CD4-positive, alpha-beta T cell (primary cell): ENCODE results near the gene UCN2. TPM values are rescaled to one million over a fixed set of nuclear protein-coding genes. Genes with fewer than 3 reads are reported as not detected.

Source experiments
- ATAC-seq: fragments of 200-7000 bp; cut with Tn5 transposase; one replicate; pipeline ENCODE4 v1.10.0; 2022; ENCODE audit warnings: mild to moderate bottlenecking; ENCODE audit not compliant: poor library complexity
- CTCF ChIA-PET: fragments of 350-600 bp; sonication (Branson Sonifier 250); formaldehyde crosslinking; loops from one replicate; lab custom pipeline; 2021; ENCODE audit warnings: antibody characterized with exemption, inconsistent platforms; lab: Charles Lee
- POLR2A ChIA-PET: fragments of 350-600 bp; sonication (Branson Sonifier 250); formaldehyde crosslinking; loops from one replicate; lab custom pipeline; 2021; ENCODE audit warnings: antibody characterized with exemption, inconsistent platforms; lab: Charles Lee
- DNase-seq, 14 experiments: peaks; one replicate each; pipeline ENCODE4 v3.0.0-alpha.2; 2013 to 2020; ENCODE audit warnings: mixed read lengths in 2 of 14
- H3K27ac ChIP-seq, 2 donors: one replicate each; pipeline versions ENCODE4 v1.5.1 to v1.7.0; 2013; ENCODE audit warnings: low read length in 2 of 2, low read depth in 1 of 2, mild to moderate bottlenecking in 1 of 2
- H3K27me3 ChIP-seq, 2 experiments: 1 replicate in 1 of 2; 2 replicates in 1 of 2; pipeline versions ENCODE4 v1.6.1 to v1.7.0; 2013; ENCODE audit warnings: low read length in 2 of 2, control low read depth in 1 of 2, mild to moderate bottlenecking in 1 of 2, moderate library complexity in 1 of 2; ENCODE audit not compliant: insufficient read depth in 2 of 2, control insufficient read depth in 1 of 2
- H3K36me3 ChIP-seq: one replicate; pipeline ENCODE4 v1.6.1; 2013; ENCODE audit warnings: low read length, control low read depth; ENCODE audit not compliant: insufficient read depth
- H3K4me1 ChIP-seq: one replicate; pipeline ENCODE4 v1.6.1; 2013; ENCODE audit warnings: low read length, control low read depth; ENCODE audit not compliant: insufficient read depth
- H3K4me3 ChIP-seq: one replicate; pipeline ENCODE4 v1.5.1; 2013; ENCODE audit warnings: mild to moderate bottlenecking, low read length, moderate library complexity
- H3K9me3 ChIP-seq, 2 experiments: 1 replicate in 1 of 2; 2 replicates in 1 of 2; pipeline versions ENCODE4 v1.6.1 to v1.7.0; 2013; ENCODE audit warnings: low read length in 2 of 2, mild to moderate bottlenecking in 2 of 2, control low read depth in 1 of 2, moderate library complexity in 1 of 2; ENCODE audit not compliant: control insufficient read depth in 1 of 2, insufficient read depth in 1 of 2
- H3K27ac Mint-ChIP-seq: one replicate; pipeline ENCODE4 v1.8.0; 2020; ENCODE audit warnings: mixed read lengths
- H3K27me3 Mint-ChIP-seq: one replicate; pipeline ENCODE4 v1.8.0; 2021; ENCODE audit warnings: mixed read lengths
- H3K36me3 Mint-ChIP-seq: one replicate; pipeline ENCODE4 v1.8.0; 2021; ENCODE audit warnings: low read depth, mixed read lengths
- H3K4me1 Mint-ChIP-seq: one replicate; pipeline ENCODE4 v1.8.0; 2021; ENCODE audit warnings: low read depth, mixed read lengths
- H3K4me3 Mint-ChIP-seq: one replicate; pipeline ENCODE4 v1.8.0; 2020; ENCODE audit warnings: mild to moderate bottlenecking, mixed read lengths
- H3K9me3 Mint-ChIP-seq: one replicate; pipeline ENCODE4 v1.8.0; 2020; ENCODE audit warnings: mixed read lengths
- intact Hi-C, 2 experiments: fragments of 100-400 bp; cut with DNase I in 1 of 2; cut with micrococcal nuclease in 1 of 2; formaldehyde crosslinking; loops; one replicate each; pipeline versions ENCODE4 v1.15.1 to v1.9.0; 2023 to 2025; cut with DNase I, micrococcal nuclease
- polyA plus RNA-seq, 2 donors: library from polyadenylated mRNA; unstranded; fragments of 120-200 nt; gene quantifications; one replicate each; pipeline ENCODE4 v1.2.1, GENCODE V29; 2013
- total RNA-seq, 174 experiments: library from RNA in 2 of 174; stranded (reverse) in 2 of 174; gene quantifications; one replicate each; pipeline ENCODE4 v1.2.3 and lab custom pipeline; 2021 to 2026
- TF ChIP-seq, protein P1 (sequence below): fragments of 200-600 bp; IDR thresholded peaks from one replicate; pipeline ENCODE4 v1.8.0; 2022; ENCODE audit warnings: antibody characterized with exemption, mild to moderate bottlenecking

The UCN2 gene, protein sequence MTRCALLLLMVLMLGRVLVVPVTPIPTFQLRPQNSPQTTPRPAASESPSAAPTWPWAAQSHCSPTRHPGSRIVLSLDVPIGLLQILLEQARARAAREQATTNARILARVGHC
- not detected for total RNA-seq
- polyA plus RNA-seq (2013, experiment 1 of 2): not detected
- not detected for polyA plus RNA-seq (2013, experiment 2 of 2)
- total RNA-seq (lab: John Stamatoyannopoulos, UW): 0 to 0.20 (median 0) reads per million in 172 experiments

DNA sequence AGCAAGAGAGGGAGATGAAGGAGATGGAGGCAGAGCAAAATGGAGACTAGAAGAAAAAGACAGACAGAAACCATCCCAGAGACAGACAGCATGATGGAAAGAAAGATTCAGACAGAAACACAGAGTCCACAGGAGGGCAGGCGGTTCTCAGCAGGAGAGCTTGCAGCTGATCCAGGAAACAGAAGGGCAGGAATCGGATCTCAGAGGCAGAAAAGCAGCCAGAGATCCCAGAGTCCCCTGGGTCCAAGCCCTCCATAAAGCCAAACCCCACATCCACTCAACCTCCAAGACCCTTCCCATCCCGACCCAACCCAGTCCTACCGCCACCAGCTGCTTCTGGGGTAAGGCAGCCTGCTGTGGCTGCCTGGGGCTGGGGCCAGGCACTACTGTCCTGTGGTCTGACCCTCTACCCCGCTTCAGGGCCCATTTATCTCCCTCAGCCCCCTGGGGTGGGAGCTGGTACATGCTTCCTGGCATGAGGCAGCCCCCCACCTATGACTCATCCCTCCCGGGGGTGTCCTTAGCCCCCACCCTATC, at the start of gene UCN2:
Gene UCN2 (minus strand): TSS at position 400 of the 537 bp plus-strand sequence. CDS start 657 bp downstream, outside the sequence.
- ChIA-PET CTCF (no interaction called here), POLR2A (no interaction called here)
- Mint-ChIP-seq H3K36me3 (no peaks in the 10 kb centered on the region), H3K9me3 (no peaks in the 10 kb centered on the region), H3K27ac (no peak within 1 kb of the TSS), H3K4me3 (no peak within 1 kb of the TSS), H3K27me3 (no peaks in the 10 kb centered on the region), H3K4me1 (peaks cover 5% of the 10 kb centered on the region)
- H3K36me3 ChIP-seq: no peaks in the 10 kb centered on the region
- TF ChIP-seq, protein P1, sequence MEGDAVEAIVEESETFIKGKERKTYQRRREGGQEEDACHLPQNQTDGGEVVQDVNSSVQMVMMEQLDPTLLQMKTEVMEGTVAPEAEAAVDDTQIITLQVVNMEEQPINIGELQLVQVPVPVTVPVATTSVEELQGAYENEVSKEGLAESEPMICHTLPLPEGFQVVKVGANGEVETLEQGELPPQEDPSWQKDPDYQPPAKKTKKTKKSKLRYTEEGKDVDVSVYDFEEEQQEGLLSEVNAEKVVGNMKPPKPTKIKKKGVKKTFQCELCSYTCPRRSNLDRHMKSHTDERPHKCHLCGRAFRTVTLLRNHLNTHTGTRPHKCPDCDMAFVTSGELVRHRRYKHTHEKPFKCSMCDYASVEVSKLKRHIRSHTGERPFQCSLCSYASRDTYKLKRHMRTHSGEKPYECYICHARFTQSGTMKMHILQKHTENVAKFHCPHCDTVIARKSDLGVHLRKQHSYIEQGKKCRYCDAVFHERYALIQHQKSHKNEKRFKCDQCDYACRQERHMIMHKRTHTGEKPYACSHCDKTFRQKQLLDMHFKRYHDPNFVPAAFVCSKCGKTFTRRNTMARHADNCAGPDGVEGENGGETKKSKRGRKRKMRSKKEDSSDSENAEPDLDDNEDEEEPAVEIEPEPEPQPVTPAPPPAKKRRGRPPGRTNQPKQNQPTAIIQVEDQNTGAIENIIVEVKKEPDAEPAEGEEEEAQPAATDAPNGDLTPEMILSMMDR: no peak
- no peak for ATAC-seq
- H3K27ac ChIP-seq: no peak within 1 kb of the TSS
- no peak for DNase-seq
- H3K4me3 ChIP-seq: no peak within 1 kb of the TSS
- H3K4me1 ChIP-seq: peaks cover 14% of the 10 kb centered on the region
- intact Hi-C loops: no loop called here
- no peaks in the 10 kb centered on the region for H3K9me3 ChIP-seq
- H3K27me3 ChIP-seq: no peaks in the 10 kb centered on the region

DNA sequence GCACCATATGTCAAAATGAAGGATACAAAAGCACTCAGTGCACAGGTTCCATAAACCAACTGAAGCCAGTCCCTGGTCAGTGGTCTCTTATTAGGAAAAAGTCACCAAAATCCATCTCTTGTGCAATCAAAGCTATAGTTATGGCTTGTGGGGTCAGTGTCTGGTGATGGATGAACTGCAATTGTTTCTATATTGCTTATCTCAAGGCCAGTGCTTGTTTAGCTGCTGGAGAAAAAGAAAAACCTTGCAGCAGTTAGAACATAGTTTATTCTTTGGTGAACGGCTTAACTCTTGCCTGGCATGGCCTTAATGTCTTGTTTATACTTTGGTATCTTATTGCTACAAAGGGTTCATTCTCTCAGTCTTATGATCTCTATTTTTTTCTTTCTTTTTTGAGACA, 48.7 kb upstream of the UCN2 start:
- POLR2A ChIA-PET: interaction anchor here (0.7 to 1.2 kb wide), 2 partner anchors 56 to 1191 kb away, joined by 3 to 4 read pairs; partner anchors contain the start of gene PFKFB4
- no peak overlapping the region for H3K27ac Mint-ChIP-seq
- TF ChIP-seq, protein P1: no peak
- Histone ChIP-seq H3K36me3 (no peaks in the 10 kb centered on the region), H3K27me3 (no peaks in the 10 kb centered on the region), H3K4me3 (no peak overlapping the region), H3K9me3 (peaks cover 4 to 8% of the 10 kb centered on the region in 2 experiments), H3K27ac (no peak overlapping the region), H3K4me1 (peaks cover 22% of the 10 kb centered on the region)
- ATAC-seq (no peak), DNase-seq (no peak)
- peaks cover 21% of the 10 kb centered on the region for H3K4me1 Mint-ChIP-seq
- peak overlapping the region; percentile 60 for H3K4me3 Mint-ChIP-seq
- CTCF ChIA-PET: interaction anchor here (0.7 to 1.2 kb wide), 2 partner anchors 74 to 258 kb away, joined by 3 read pairs; partner anchors contain the start of gene NCKIPSD
- no peaks in the 10 kb centered on the region for H3K27me3 Mint-ChIP-seq
- H3K36me3 Mint-ChIP-seq: peaks cover 21% of the 10 kb centered on the region
- H3K9me3 Mint-ChIP-seq: no peaks in the 10 kb centered on the region
- intact Hi-C loops: no loop called here

DNA sequence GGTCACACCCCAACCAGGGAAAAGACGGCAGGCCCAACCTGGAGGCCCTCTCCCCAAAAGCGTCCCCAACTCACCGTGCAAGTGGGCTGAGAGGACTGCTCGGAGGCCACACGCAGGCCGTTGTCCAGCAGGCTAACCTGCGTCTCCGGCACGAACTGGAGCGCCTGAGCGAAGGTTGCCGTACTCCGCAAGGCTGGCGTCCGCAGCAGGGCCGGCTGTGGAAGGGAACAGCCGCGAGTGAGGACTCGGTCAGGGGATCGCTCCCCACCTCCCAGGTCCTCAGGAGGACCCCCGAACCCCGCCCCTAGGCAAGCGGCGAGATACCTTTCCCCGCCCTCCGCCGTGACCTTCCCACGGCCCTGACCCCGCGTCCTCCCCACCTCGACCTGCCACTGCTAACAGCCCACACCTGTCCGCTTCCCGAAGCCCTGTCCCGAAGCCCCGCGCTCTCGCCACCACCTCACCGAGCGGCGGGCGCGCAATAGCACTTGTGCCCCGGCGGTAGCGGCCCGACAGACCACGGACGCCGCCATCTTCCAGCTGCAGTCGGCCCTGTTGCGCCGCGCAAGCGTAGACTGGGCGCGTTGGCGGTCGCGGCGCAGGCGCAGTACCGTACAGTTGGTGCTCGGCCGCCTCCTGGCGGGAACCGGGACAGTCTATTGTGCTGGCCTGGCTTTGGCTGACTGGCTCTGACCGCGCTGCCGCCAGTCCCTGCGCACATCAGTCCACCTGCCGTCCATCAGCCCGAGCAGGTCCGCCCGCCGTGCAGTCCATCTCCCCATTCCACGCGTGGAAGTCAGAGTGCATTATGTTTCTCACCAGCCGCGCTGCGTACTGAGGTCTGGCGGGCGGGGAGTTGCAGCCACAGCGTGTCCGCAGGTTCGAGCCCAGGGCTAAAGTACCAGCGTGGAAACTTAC, 45.8 kb upstream of the UCN2 start, which contains the start of gene UQCRC1:
Gene UQCRC1 (minus strand): TSS at position 559 of the 918 bp plus-strand sequence. CDS start 26 bp downstream, at position 533.
- Mint-ChIP-seq H3K4me1 (peaks cover 21% of the 10 kb centered on the region), H3K27me3 (no peaks in the 10 kb centered on the region), H3K27ac (peak within 1 kb of the TSS; percentile 97), H3K36me3 (peaks cover 46% of the 10 kb centered on the region), H3K4me3 (peak within 1 kb of the TSS; percentile 100), H3K9me3 (no peaks in the 10 kb centered on the region)
- Histone ChIP-seq H3K27me3 (no peaks in the 10 kb centered on the region), H3K27ac (peak within 1 kb of the TSS; percentile 55 to 60), H3K4me3 (peak within 1 kb of the TSS; percentile 99), H3K9me3 (no peaks in the 10 kb centered on the region), H3K4me1 (peaks cover 22% of the 10 kb centered on the region), H3K36me3 (peaks cover 16% of the 10 kb centered on the region)
- DNase-seq: peak; percentile 85 to 97 (median 91)
- intact Hi-C loops: loop anchor here (1.0 to 5.0 kb wide), 6 partner anchors 26 to 1327 kb away; partner anchors contain the start of genes KIF9 (in 1 of the 2), KLHL18 (in 1 of the 2), PFKFB4 (in 1 of the 2) and SLC26A6 (in 1 of the 2)
- TF ChIP-seq, protein P1: peak; percentile 94
- ChIA-PET CTCF (interaction anchor here (0.6 to 1.7 kb wide), 6 partner anchors 25 to 308 kb away, joined by 3 to 10 read pairs (median 4); partner anchors contain the start of genes NCKIPSD, NME6 and SLC26A6), POLR2A (interaction anchor here (0.6 to 1.6 kb wide), 4 partner anchors 26 to 108 kb away, joined by 3 to 6 read pairs (median 4); partner anchors contain the start of genes IP6K2, NCKIPSD, PFKFB4 and SLC26A6)
- ATAC-seq: peak; percentile 99
